K562 (cell line): ENCODE results near the gene SMAD7. TPM values are rescaled to one million over a fixed set of nuclear protein-coding genes. Genes with fewer than 3 reads are reported as not detected.

ENCODE experiments used
- CHCHD3 ChIP-seq: fragments of 250-450 bp; sonication (Bioruptor Pico); IDR thresholded peaks from 2 replicates; pipeline ENCODE4 v2.1.2; 2022; ENCODE audit warnings: mild to moderate bottlenecking
- CHD2 ChIP-seq: IDR thresholded peaks from 2 replicates; pipeline ENCODE4 v1.6.1; 2011; ENCODE audit warnings: low read depth, low read length
- FOXA1 ChIP-seq: fragments of 450-650 bp; IDR thresholded peaks from 2 replicates; pipeline ENCODE4 v1.6.1; 2016; ENCODE audit warnings: mild to moderate bottlenecking, borderline replicate concordance
- HNRNPUL1 ChIP-seq: fragments of 200-400 bp; formaldehyde crosslinking; IDR thresholded peaks from 2 replicates; pipeline ENCODE4 v1.6.1; 2017; ENCODE audit warnings: low read length
- KDM2B ChIP-seq: fragments of 250-450 bp; sonication (Bioruptor Pico); IDR thresholded peaks from 2 replicates; pipeline ENCODE4 v1.8.0; 2021; ENCODE audit warnings: mild to moderate bottlenecking, moderate library complexity
- KLF1 ChIP-seq: fragments of 450-650 bp; IDR thresholded peaks from 2 replicates; pipeline ENCODE4 v1.6.1; 2016; ENCODE audit warnings: missing genetic modification characterization, missing compliant biosample characterization
- NR3C1 ChIP-seq: sonication (generic); formaldehyde crosslinking; IDR thresholded peaks from 2 replicates; pipeline ENCODE4 v1.8.1; 2022; ENCODE audit warnings: missing genetic modification reagents
- PTTG1 ChIP-seq: fragments of 450-650 bp; IDR thresholded peaks from 2 replicates; pipeline ENCODE4 v1.6.1; 2016; ENCODE audit warnings: low read depth, mild to moderate bottlenecking, missing genetic modification characterization, missing compliant biosample characterization
- TAF9B ChIP-seq: fragments of 450-650 bp; IDR thresholded peaks from 2 replicates; pipeline ENCODE4 v1.6.1; 2018; ENCODE audit warnings: mild to moderate bottlenecking; ENCODE audit not compliant: partially characterized antibody
- ZNF436 ChIP-seq: fragments of 250-450, 450-650 bp; sonication (Bioruptor Pico); formaldehyde crosslinking; IDR thresholded peaks from 2 replicates; pipeline ENCODE4 v1.7.0; 2020; ENCODE audit warnings: mild to moderate bottlenecking
- ZNF586 ChIP-seq: fragments of 450-650 bp; formaldehyde crosslinking; conservative IDR thresholded peaks from 2 replicates; pipeline ENCODE4 v1.4.0; 2020; ENCODE audit warnings: mild to moderate bottlenecking, moderate library complexity
- polyA plus RNA-seq, 8 experiments: library from polyadenylated mRNA; depleted of rRNA in 4 of 8; stranded (reverse) in 5 of 8; unstranded in 3 of 8; fragments of >200 nt; fragmentation: Nextera tagmentation in 2 of 8; fragmentation: Illumina TruSeq in 1 of 8; extraction: Ambion mirVana in 2 of 8; extraction: Trizol in 1 of 8; gene quantifications; 2 replicates each; pipeline versions ENCODE4 v1.2.1 to v1.2.3, GENCODE V29; 2011 to 2014; ENCODE audit warnings: inconsistent platforms in 1 of 8, missing spikeins in 1 of 8
- total RNA-seq, 7 experiments: library from RNA; depleted of rRNA in 6 of 7; stranded (reverse); fragments of >200 nt in 6 of 7; fragmentation: Illumina TruSeq in 2 of 7; extraction: Trizol in 2 of 7; gene quantifications; 2 replicates each; pipeline versions ENCODE4 v1.2.1 to v1.2.3, GENCODE V29; 2011 to 2021; ENCODE audit warnings: low replicate concordance in 1 of 7
- TF ChIP-seq, protein P1 (sequence below): sonication (generic); formaldehyde crosslinking; IDR thresholded peaks from 2 replicates; pipeline ENCODE4 v1.8.0; 2022; ENCODE audit warnings: missing genetic modification reagents, mild to moderate bottlenecking, moderate library complexity, borderline replicate concordance
- TF ChIP-seq, protein P2 (sequence below): sonication (generic); IDR thresholded peaks from 2 replicates; pipeline ENCODE4 v1.6.1; 2016
- TF ChIP-seq, protein P3 (sequence below): fragments of 150-350 bp; conservative IDR thresholded peaks from 2 replicates; pipeline ENCODE4 v1.6.1; 2014; ENCODE audit warnings: low read length
- TF ChIP-seq, protein P4 (sequence below): fragments of 450-650 bp; formaldehyde crosslinking; conservative IDR thresholded peaks from 2 replicates; pipeline ENCODE4 v1.4.0; 2022; ENCODE audit warnings: mild to moderate bottlenecking, missing genetic modification characterization
- TF ChIP-seq, protein P5 (sequence below): fragments of 450-650 bp; IDR thresholded peaks from 2 replicates; pipeline ENCODE4 v1.6.1; 2016
- TF ChIP-seq, protein P6 (sequence below): fragments of 250-450 bp; sonication (Bioruptor Pico); IDR thresholded peaks from 2 replicates; pipeline ENCODE4 v1.5.0; 2022; ENCODE audit warnings: mild to moderate bottlenecking

SMAD7 gene
- total and polyA plus RNA-seq, 9 of the 15 experiments (the other 6 are each of a cell fraction or from before 2014, with no cell fraction given) = 0.13 to 3.0 (median 1.6) TPM

DNA sequence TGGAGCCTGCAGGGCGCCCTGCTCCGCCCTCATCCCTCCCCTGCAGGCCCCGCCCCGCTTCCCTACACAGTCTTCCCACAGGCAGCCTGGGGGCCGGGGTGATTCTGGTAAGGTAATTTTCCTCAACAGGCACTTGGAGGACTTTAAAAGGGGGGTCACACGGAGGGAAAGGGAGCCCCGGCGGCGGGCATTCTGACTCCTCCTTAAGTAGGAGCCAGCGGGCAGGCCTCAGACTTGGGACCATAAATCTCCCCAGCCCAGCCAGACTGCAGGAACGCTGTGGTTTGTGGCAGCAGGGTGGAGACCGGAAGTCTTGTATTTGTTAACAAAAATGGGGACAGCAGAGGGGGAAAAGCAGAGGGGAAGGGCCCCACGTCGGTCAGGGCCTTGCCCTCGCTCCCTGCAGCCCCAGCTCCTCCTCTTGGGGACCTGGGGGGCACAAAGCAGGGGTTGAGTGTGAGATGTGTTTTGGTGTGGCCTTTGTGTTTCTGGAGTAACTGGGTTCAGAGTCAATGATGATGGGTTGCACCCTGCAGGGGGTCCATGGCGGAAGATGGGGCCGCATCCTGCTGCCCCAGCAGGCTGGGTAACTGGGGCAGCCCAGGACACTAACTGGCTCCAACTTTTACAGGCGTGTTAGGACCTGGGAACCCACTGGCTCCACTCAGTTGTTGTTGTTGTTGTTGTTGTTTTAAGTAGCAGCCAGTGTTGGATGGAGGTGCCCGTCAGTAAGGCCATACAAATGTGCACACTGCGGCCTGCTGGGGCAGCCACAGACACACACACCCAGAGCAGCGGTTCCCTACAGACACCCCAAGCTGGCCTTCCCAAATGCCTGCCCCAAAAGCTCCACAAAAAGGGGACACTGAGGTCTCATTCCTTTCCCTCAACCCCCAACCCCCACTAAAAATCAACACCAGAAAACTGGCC, 27.7 kb downstream of the SMAD7 start (continued):
- TF ChIP-seq, protein P1, sequence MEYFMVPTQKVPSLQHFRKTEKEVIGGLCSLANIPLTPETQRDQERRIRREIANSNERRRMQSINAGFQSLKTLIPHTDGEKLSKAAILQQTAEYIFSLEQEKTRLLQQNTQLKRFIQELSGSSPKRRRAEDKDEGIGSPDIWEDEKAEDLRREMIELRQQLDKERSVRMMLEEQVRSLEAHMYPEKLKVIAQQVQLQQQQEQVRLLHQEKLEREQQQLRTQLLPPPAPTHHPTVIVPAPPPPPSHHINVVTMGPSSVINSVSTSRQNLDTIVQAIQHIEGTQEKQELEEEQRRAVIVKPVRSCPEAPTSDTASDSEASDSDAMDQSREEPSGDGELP (CRISPR knock-in tag) = peak; percentile 31; the same call in 1 of the 2 replicates
- TF ChIP-seq ZNF436 (CRISPR knock-in tag) (no peak), CHCHD3 (CRISPR knock-in tag) (no peak), NR3C1 (no peak), HNRNPUL1 (no peak), PTTG1 (no peak), ZNF586 (no peak), KDM2B (CRISPR knock-in tag) (no peak), CHD2 (no peak), KLF1 (tag) (no peak), FOXA1 (no peak), TAF9B (no peak)
- TF ChIP-seq, protein P2, sequence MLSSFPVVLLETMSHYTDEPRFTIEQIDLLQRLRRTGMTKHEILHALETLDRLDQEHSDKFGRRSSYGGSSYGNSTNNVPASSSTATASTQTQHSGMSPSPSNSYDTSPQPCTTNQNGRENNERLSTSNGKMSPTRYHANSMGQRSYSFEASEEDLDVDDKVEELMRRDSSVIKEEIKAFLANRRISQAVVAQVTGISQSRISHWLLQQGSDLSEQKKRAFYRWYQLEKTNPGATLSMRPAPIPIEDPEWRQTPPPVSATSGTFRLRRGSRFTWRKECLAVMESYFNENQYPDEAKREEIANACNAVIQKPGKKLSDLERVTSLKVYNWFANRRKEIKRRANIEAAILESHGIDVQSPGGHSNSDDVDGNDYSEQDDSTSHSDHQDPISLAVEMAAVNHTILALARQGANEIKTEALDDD = no peak
- TF ChIP-seq, protein P3, sequence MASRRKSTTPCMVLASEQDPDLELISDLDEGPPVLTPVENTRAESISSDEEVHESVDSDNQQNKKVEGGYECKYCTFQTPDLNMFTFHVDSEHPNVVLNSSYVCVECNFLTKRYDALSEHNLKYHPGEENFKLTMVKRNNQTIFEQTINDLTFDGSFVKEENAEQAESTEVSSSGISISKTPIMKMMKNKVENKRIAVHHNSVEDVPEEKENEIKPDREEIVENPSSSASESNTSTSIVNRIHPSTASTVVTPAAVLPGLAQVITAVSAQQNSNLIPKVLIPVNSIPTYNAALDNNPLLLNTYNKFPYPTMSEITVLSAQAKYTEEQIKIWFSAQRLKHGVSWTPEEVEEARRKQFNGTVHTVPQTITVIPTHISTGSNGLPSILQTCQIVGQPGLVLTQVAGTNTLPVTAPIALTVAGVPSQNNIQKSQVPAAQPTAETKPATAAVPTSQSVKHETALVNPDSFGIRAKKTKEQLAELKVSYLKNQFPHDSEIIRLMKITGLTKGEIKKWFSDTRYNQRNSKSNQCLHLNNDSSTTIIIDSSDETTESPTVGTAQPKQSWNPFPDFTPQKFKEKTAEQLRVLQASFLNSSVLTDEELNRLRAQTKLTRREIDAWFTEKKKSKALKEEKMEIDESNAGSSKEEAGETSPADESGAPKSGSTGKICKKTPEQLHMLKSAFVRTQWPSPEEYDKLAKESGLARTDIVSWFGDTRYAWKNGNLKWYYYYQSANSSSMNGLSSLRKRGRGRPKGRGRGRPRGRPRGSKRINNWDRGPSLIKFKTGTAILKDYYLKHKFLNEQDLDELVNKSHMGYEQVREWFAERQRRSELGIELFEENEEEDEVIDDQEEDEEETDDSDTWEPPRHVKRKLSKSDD = no peak
- TF ChIP-seq, protein P4, sequence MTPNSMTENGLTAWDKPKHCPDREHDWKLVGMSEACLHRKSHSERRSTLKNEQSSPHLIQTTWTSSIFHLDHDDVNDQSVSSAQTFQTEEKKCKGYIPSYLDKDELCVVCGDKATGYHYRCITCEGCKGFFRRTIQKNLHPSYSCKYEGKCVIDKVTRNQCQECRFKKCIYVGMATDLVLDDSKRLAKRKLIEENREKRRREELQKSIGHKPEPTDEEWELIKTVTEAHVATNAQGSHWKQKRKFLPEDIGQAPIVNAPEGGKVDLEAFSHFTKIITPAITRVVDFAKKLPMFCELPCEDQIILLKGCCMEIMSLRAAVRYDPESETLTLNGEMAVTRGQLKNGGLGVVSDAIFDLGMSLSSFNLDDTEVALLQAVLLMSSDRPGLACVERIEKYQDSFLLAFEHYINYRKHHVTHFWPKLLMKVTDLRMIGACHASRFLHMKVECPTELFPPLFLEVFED (CRISPR knock-in tag) = no peak
- TF ChIP-seq, protein P5, sequence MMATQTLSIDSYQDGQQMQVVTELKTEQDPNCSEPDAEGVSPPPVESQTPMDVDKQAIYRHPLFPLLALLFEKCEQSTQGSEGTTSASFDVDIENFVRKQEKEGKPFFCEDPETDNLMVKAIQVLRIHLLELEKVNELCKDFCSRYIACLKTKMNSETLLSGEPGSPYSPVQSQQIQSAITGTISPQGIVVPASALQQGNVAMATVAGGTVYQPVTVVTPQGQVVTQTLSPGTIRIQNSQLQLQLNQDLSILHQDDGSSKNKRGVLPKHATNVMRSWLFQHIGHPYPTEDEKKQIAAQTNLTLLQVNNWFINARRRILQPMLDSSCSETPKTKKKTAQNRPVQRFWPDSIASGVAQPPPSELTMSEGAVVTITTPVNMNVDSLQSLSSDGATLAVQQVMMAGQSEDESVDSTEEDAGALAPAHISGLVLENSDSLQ = peak; percentile 90
- TF ChIP-seq, protein P6, sequence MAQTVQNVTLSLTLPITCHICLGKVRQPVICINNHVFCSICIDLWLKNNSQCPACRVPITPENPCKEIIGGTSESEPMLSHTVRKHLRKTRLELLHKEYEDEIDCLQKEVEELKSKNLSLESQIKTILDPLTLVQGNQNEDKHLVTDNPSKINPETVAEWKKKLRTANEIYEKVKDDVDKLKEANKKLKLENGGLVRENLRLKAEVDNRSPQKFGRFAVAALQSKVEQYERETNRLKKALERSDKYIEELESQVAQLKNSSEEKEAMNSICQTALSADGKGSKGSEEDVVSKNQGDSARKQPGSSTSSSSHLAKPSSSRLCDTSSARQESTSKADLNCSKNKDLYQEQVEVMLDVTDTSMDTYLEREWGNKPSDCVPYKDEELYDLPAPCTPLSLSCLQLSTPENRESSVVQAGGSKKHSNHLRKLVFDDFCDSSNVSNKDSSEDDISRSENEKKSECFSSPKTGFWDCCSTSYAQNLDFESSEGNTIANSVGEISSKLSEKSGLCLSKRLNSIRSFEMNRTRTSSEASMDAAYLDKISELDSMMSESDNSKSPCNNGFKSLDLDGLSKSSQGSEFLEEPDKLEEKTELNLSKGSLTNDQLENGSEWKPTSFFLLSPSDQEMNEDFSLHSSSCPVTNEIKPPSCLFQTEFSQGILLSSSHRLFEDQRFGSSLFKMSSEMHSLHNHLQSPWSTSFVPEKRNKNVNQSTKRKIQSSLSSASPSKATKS (CRISPR knock-in tag) = no peak
